Measurements from ENCODE around the gene PHIP.
"Not testable (repeated sequence)": the region's sequence is repeated elsewhere in the genome, so short reads cannot be mapped to it uniquely, and the experiment has no call there.

Gene PHIP

DNA sequence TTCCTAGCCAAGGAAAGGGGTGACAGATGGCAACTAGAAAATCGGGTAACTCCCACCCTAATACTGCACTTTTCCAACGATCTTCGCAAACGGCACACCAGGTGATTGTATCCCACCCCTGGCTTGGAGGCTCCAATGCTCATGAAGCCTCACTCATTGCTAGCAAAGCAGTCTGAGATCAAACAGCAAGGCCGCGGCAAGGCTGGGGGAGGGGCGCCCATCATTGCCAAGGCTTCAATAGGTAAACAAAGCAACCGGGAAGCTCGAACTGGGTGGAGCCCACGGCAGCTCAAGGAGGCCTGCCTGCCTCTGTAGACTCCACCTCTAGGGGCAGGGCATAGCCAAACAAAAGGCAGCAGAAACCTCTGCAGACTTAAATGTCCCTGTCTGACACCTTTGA lies 156.9 kb downstream of the PHIP start:
- not testable (repeated sequence) for DNase-seq (ENCODE audit: low spot score)

DNA sequence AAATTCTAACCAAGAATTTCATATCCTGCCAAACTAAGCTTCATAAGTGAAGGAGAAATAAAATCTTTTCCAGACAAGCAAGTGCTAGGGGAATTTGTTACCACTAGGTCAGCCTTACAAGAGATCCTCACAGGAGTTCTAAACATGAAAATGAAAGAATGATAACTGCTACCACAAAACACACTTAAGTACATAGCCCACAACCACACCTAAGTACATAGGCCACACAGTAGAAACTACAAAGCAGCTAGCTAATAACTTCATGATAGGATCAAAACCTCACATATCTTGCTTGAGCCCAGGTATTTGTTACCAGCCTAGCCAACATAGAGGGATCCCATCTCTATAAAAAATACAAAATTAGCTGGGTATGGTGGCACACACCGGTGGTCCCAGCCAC lies 160.3 kb downstream of the PHIP start:
- DNase-seq (ENCODE audit: low spot score): no peak

DNA sequence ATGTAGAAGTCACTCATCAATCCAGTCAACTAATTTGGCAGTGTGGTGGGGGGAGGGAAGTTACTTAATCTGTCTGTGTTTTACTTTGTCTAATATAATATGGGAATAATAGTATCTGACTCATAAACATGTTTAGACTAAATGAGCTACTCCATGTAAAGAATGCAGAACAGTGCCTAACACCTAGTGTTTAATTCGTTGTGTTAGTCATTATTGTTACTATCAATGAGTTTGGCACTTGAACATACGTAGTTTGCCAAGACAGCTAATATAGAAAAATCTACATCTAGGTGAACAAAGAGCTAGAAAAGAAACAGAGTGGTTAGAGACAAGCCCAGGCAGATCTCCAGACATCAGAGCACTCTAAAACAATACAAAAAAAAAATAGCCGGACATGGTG lies 161.6 kb downstream of the PHIP start:
- DNase-seq (ENCODE audit: low spot score): no peak

- DNase-seq (ENCODE audit: low spot score): no peak
These were observed 166.7 kb downstream of the PHIP start for GRCh38 chr6:78911218-78911940.

DNA sequence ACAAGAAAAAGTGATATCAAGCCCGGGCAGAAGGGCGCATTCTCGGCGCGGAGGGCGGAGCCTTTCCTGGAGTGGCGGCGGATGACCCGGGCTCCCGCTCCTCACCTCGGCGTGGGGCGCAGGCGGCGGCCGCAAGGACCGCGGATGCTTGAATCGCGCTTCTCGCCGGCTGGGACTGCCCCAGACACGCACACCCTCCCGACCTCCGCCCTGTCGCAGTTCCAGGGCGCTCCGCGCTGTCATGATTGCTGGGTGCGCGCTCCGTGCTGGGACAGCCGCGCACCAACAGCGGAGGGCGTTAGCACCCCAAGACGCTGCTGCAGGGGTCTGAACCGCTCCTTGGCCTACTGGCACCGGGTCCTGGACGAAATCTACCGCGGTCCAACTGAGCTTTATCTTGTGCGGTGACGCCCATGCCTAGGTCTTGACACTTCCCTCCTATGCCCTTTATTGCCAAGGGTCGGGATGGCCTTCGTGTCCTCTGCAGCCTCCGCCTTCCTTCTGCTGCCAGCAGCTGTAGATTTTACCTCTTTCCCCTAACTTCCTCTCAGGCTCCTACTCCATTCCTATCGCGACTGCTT lies 167.4 kb downstream of the PHIP start:
- no peak for DNase-seq (ENCODE audit: low spot score)

DNA sequence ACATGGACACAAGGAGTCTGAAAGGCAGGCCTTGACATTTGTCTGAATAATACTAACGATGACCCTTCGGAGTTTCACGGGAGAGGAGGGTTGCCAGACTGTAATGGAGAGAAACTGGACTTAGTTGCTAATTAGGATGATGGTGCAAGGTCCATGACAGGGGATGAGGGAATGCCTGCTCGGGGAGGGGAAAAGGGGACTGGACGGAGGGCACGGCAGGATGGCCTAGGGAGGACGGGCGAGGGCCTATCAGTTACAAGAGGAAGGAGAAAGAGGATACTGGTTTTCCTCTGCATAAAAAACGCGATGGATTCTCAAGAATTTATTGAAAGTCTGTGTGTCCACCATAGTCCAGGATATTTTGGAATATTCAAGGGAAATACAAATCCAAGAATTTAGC lies 168.0 kb downstream of the PHIP start:
- no peak for DNase-seq (ENCODE audit: low spot score)

DNA sequence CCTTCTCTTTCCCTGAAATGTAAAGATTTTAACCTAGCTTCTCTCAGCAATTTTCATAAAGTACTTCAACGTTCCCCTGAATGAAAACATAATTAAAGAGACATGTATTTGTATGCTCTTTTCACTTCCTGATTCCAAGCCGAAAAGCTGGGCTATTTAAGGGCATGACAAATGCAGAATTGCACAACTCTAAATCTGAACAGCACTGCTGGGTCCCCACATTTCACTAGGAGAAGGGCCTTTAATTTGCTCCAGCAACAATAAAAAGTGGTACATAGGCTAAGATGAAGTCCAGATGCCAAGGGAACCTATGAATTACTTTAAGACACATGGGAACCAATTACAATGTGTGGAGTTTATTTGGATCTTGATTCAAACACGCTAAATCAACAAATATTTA lies 168.7 kb downstream of the PHIP start:
- no peak for DNase-seq (ENCODE audit: low spot score)

GRCh38 chr6:78908621-78909020 lies 169.4 kb downstream of the PHIP start:
- DNase-seq (ENCODE audit: low spot score): no peak

- no peak for DNase-seq (ENCODE audit: low spot score)
These were observed 181.8 kb downstream of the PHIP start for GRCh38 chr6:78896227-78896626.

DNA sequence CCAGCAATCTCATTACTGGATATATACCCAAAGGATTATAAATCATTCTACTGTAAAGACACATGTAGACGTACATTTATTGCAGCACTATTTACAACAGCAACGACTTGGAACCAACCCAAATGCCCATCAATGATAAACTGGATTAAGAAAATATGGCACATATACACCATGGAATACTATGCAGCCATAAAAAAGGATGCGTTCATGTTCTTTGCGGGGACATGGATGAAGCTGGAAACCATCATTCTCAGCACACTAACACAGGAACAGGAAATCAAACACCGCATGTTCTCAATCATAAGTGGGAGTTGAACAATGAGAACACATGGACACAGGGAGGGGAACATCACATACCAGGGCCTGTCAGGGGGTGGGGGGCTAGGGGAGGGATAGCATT lies 188.2 kb downstream of the PHIP start:
- DNase-seq (ENCODE audit: low spot score): not testable (repeated sequence)
